ENCODE data around the gene ZNF471.

ZNF471 gene

GRCh38 chr19:56577719-56578602, 70.3 kb downstream of the ZNF471 start:
- no peak for DNase-seq

All from NCI-H82 (cell line).